Heart right ventricle (tissue), 16 donors: ENCODE data around the gene BCCIP. TPM values are rescaled to one million over a fixed set of nuclear protein-coding genes. Genes with fewer than 3 reads are reported as not detected.
A peak's percentile ranks its signal among the peaks of the same experiment; 100 is the strongest.

ENCODE experiments used
- ATAC-seq, 8 donors: fragments of 200-7000 bp; cut with Tn5 transposase; one replicate each; pipeline ENCODE4 v1.9.1; 2020; ENCODE audit warnings: mild to moderate bottlenecking in 8 of 8, moderate library complexity in 8 of 8, moderate number of reproducible peaks in 1 of 8
- DNase-seq, 2 donors: peaks; one replicate each; pipeline ENCODE4 v3.0.0-alpha.2; 2020
- H3K27ac ChIP-seq, 10 donors: fragments of 200-600 bp; sonication (generic) in 2 of 10; one replicate each; pipeline versions ENCODE4 v1.5.0 to v1.8.0; 2020 to 2022; ENCODE audit warnings: mild to moderate bottlenecking in 3 of 10
- H3K27me3 ChIP-seq, 7 donors: fragments of 200-600 bp; one replicate each; pipeline ENCODE4 v1.8.0; 2021 to 2022; ENCODE audit warnings: mild to moderate bottlenecking in 2 of 7
- H3K36me3 ChIP-seq, 9 donors: fragments of 200-600 bp; sonication (generic) in 1 of 9; one replicate each; pipeline versions ENCODE4 v1.5.0 to v1.8.0; 2020 to 2022; ENCODE audit warnings: mild to moderate bottlenecking in 2 of 9
- H3K4me1 ChIP-seq, 9 donors: fragments of 200-600 bp; sonication (generic) in 1 of 9; one replicate each; pipeline versions ENCODE4 v1.5.0 to v1.8.0; 2020 to 2022; ENCODE audit warnings: mild to moderate bottlenecking in 4 of 9
- H3K4me3 ChIP-seq, 10 donors: fragments of 200-600 bp; sonication (generic) in 2 of 10; one replicate each; pipeline versions ENCODE4 v1.5.0 to v1.8.0; 2020 to 2022; ENCODE audit warnings: mild to moderate bottlenecking in 7 of 10, moderate library complexity in 2 of 10
- H3K9me3 ChIP-seq, 11 donors: fragments of 200-600 bp in 10 of 11; sonication (generic) in 2 of 11; one replicate each; pipeline versions ENCODE4 v1.5.0 to v1.8.0; 2013 to 2022; ENCODE audit warnings: mild to moderate bottlenecking in 2 of 11, control low read depth in 1 of 11, moderate library complexity in 1 of 11
- WGBS, 2 donors: extraction: QIAGEN DNeasy Blood & Tissue Kit; methylation state at CpG; one replicate each; pipeline ENCODE4 v1.1.7; 2013; ENCODE audit warnings: inconsistent platforms in 1 of 2; 5-methylcytosine and 5-hydroxymethylcytosine counted together
- intact Hi-C, 10 donors: fragments of 100-400 bp; cut with DNase I; formaldehyde crosslinking; loops; one replicate each; pipeline versions ENCODE4 v1.11.1 to v1.14.2; 2022
- polyA plus RNA-seq, 2 donors: library from polyadenylated mRNA; stranded (reverse); fragments of 200-250 nt; gene quantifications; one replicate each; pipeline ENCODE4 v1.2.3, GENCODE V29; 2013
- total RNA-seq, 10 donors: library from RNA; stranded (reverse); fragmentation: NEBNext Ultra II Directional in 3 of 10; extraction: Animal tissue kit (Norgen Biotek cat#: 25700) in 3 of 10; gene quantifications; one replicate each; pipeline versions ENCODE4 v1.2.1 to v1.2.4, GENCODE V29; 2021 to 2023
- TF ChIP-seq, protein P1 (sequence below), 9 donors: fragments of 200-600 bp; sonication (generic) in 2 of 9; IDR thresholded peaks; one replicate each; pipeline versions ENCODE4 v1.5.0 to v1.8.0; 2021 to 2022; ENCODE audit warnings: antibody characterized with exemption in 9 of 9, mild to moderate bottlenecking in 5 of 9, moderate library complexity in 1 of 9
- donor health status: Arrhythmogenic right ventricular cardiomyopathy.
- donor health status: ischemic (EF 13 %, LVEDD 7.1; RV severe dilation, severe dysfunction).
- donor health status: healthy with polysubstance abuse.
- donor health status: DM: no; HTN: yes; CAD: no.
- donor health status: DM: no; HTN: no; CAD: no.
- donor health status: ischemic (EF 25% LVEDD 6.9; RV normal size, moderate dysfunction).
- donor health status: ischemic (EF 25% LVEDD 5.7; RV mildly dilated, moderate dysfunction).
- donor health status: healthy.
- donor health status: DM: yes; HTN: yes; CAD: no.
- donor health status: Ischemic cardiomyopathy.
- donor health status: ischemic (EF 35%, LVEDD 5.7; RV mildly dilated, moderate dysfunction).
- donor health status: nonischemic (EF 11% LVEDD 7.7; RV severe dilation, severe dysfunction).
- donor health status: DM: yes; HTN: yes; CAD: no.
- donor health status: PGD.
- donor health status: ischemic (EF 29% LVEDD 5.4; RV normal size, mild dysfunction).
- donor health status: nonischemic (EF 23%, LVEDD 6.1; RV moderate dilation, normal function).

The BCCIP gene
- total and polyA plus RNA-seq, 12 donors, result 35.6 to 67.0 (median 45.6) TPM

DNA sequence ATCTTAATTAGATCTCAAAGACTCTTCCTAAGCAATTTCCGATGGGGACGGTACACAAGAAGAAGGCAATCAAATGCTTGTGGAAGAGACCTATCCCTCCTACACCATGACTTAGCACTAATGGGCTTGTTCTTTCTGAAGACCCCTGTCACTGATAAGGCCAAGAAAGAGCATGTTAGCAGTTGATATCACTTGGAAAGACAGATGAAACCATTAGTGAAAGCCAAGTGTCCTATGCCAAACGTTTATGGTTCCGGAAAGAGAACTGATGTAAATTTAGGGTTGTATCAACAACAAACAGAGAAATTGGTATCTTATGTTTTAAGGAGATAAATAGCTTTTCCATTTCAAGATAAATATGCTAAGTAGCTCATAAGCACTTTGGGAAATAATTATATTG lies 6.8 kb upstream of the BCCIP start:
- H3K36me3 ChIP-seq, result peaks cover 0 to 54% (median 18%) of the 10 kb centered on the region in 9 donors
- ATAC-seq (no peak), DNase-seq (no peak)
- no peaks in the 10 kb centered on the region for H3K9me3 ChIP-seq
- H3K4me1 ChIP-seq, result peaks cover 0 to 12% (median 2%) of the 10 kb centered on the region in 9 donors
- H3K27me3 ChIP-seq, result no peaks in the 10 kb centered on the region
- intact Hi-C loops, result no loop called here
- 75 to 80% methylated on average over 4 of the region's 4 CpGs for WGBS, 2 donors
- TF ChIP-seq, protein P1, sequence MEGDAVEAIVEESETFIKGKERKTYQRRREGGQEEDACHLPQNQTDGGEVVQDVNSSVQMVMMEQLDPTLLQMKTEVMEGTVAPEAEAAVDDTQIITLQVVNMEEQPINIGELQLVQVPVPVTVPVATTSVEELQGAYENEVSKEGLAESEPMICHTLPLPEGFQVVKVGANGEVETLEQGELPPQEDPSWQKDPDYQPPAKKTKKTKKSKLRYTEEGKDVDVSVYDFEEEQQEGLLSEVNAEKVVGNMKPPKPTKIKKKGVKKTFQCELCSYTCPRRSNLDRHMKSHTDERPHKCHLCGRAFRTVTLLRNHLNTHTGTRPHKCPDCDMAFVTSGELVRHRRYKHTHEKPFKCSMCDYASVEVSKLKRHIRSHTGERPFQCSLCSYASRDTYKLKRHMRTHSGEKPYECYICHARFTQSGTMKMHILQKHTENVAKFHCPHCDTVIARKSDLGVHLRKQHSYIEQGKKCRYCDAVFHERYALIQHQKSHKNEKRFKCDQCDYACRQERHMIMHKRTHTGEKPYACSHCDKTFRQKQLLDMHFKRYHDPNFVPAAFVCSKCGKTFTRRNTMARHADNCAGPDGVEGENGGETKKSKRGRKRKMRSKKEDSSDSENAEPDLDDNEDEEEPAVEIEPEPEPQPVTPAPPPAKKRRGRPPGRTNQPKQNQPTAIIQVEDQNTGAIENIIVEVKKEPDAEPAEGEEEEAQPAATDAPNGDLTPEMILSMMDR (IDR thresholded peaks at IDR 0.05), result no peak
- H3K4me3 ChIP-seq, result no peak overlapping the region
- H3K27ac ChIP-seq, result no peak overlapping the region

GRCh38 chr10:125817337-125817946 lies 5.9 kb upstream of the BCCIP start:
- 85 to 89% methylated on average over 6 of the region's 6 CpGs for WGBS, 2 donors
- ATAC-seq (no peak), DNase-seq (no peak)
- Histone ChIP-seq H3K4me3 (no peak overlapping the region), H3K9me3 (no peaks in the 10 kb centered on the region), H3K36me3 (peaks cover 0 to 45% (median 16%) of the 10 kb centered on the region in 9 donors), H3K27ac (no peak overlapping the region), H3K27me3 (no peaks in the 10 kb centered on the region), H3K4me1 (peaks cover 5 to 21% (median 11%) of the 10 kb centered on the region in 9 donors)
- TF ChIP-seq, protein P1 (IDR thresholded peaks at IDR 0.05), result no peak
- intact Hi-C loops, result no loop called here

- intact Hi-C loops, result loop anchor here in 4 of 10 donors (5.0 to 10.0 kb wide), 3 partner anchors 96 to 653 kb away; no protein-coding TSS in a partner anchor
- TF ChIP-seq, protein P1 (IDR thresholded peaks at IDR 0.05), result no peak
- Histone ChIP-seq H3K27me3 (no peaks in the 10 kb centered on the region), H3K4me1 (peaks cover 15 to 42% (median 32%) of the 10 kb centered on the region in 9 donors), H3K36me3 (peaks cover 0 to 20% (median 0%) of the 10 kb centered on the region in 9 donors), H3K9me3 (no peaks in the 10 kb centered on the region), H3K27ac (no peak overlapping the region), H3K4me3 (peak overlapping the region in 1 of 10 donors; percentile 0)
- DNase-seq (no peak), ATAC-seq (no peak)
- 44 to 52% methylated on average over 1 of the region's 1 CpG for WGBS, 2 donors
Observed at GRCh38 chr10:125820701-125821100, 2.6 kb upstream of the BCCIP start.

DNA sequence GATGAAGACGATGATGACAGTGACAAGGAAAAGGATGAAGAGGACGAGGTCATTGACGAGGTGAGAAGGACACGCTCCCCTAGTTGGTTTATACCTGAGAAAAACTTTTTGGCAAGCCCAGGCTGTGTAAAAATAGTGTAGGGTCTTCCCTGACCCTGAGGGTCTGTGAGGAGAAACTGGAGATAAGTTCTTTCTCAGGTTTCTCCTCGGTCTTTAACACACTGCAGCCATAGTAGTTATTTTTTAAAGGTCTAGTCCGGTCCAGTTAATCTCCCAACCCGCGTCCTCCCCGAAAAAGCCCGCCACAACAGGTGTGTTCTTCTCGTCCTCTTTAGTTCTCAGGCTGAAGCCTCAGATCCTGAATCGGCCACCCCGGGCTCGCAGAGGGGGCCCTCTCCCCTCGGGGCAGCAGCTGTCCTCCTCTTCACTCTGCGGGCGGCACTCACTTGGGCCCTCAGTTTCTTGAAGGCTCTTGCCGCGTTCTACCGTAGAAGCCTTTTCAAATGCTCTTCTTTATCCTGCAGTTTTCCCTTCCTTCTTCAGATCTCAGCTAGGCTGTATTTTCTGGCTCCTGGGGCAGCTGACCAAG lies 411 bp downstream of the BCCIP start:
- peak in 4 of 8 donors; percentile 3 to 23 (median 10) for ATAC-seq
- intact Hi-C loops, result loop anchor here in 4 of 10 donors (5.0 to 10.0 kb wide), 3 partner anchors 99 to 656 kb away; no protein-coding TSS in a partner anchor
- no peak for DNase-seq
- peaks cover 15 to 47% (median 32%) of the 10 kb centered on the region in 9 donors for H3K4me1 ChIP-seq
- WGBS, 2 donors, result 0 to 1% methylated on average over 20 of the region's 20 CpGs
- peak overlapping the region; percentile 76 to 100 (median 93) for H3K4me3 ChIP-seq
- H3K36me3 ChIP-seq, result peaks cover 0 to 42% (median 22%) of the 10 kb centered on the region in 9 donors
- peak overlapping the region; percentile 80 to 99 (median 91) for H3K27ac ChIP-seq
- H3K9me3 ChIP-seq, result no peaks in the 10 kb centered on the region
- TF ChIP-seq, protein P1 (IDR thresholded peaks at IDR 0.05), result no peak
- H3K27me3 ChIP-seq, result no peaks in the 10 kb centered on the region
